ENCODE results near the gene CRIP3. TPM values are rescaled to one million over a fixed set of nuclear protein-coding genes. Genes with fewer than 3 reads are reported as not detected.

Gene CRIP3
- total and polyA plus RNA-seq, 2 of the 8 experiments (the other 6 are each of a cell fraction or from before 2014, with no cell fraction given) = 34.0 to 46.3 TPM

DNA sequence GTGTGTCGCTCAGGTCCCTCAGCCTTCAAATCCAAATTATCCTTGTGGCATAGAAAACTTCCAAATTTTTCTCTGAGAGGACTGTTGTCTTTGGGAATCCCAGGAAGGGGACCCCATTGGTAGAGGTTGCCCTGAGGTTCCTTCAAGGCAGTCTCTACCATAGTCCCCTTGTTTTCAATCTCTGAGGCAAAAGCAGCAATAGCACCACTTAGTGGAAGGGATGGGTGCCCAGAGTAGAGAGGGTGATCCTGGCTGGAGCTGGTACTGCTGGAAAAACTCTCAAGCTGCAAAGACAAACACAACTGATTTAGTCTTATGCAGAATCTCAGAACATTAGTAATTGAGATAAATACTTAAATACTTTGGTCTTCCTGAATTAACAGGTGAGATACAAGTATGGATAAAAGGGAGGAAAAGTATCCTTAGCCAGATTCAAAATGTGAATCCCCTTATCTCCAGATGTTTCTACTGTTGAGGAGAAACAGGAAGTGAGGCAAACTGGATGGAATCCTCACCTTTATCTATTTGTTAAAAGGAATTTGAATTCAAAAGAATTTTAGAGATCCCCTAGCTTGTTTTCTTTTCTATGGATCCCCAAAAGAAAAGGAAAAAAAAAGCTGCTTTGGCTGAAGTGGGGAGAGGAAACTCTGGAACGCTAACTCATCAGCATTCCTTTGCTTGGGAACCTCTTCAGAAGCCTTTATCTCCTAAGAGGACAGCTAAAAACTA, 47.4 kb upstream of the CRIP3 start:
- H4K5ac ChIP-seq (ENCODE audit: insufficient read length, low read depth, low read length) = no peak overlapping the region
- 77% methylated on average over 2 of the region's 2 CpGs; no CpG with 5 or more reads in 1 of the 2 experiments for WGBS, 2 experiments (ENCODE audit: extremely low coverage in 1 of 2, insufficient coverage in 1 of 2, insufficient read length in 1 of 2, insufficient replicate concordance in 2 of 2, low coverage in 1 of 2, low lambda C conversion rate in 2 of 2, missing lambda C conversion rate in 1 of 2)
- no peak overlapping the region for H2BK20ac ChIP-seq (ENCODE audit: low read length)
- H3K14ac ChIP-seq (ENCODE audit: insufficient read length) = no peak overlapping the region
- H4K8ac ChIP-seq (ENCODE audit: extremely low read depth, insufficient read depth, low read length) = no peak overlapping the region
- H3K79me2 ChIP-seq (ENCODE audit: control insufficient read depth in 1 of 2, insufficient read depth in 2 of 2, low read length in 2 of 2) = no peaks in the 10 kb centered on the region
- no peak overlapping the region for H4K91ac ChIP-seq (replicated peaks; ENCODE audit: insufficient read length, low read length)
- no peak overlapping the region for H3K23ac ChIP-seq (ENCODE audit: insufficient read length)
- no peak overlapping the region for H2BK120ac ChIP-seq (replicated peaks; ENCODE audit: low read depth, low read length)
- no peak overlapping the region for H3K18ac ChIP-seq (ENCODE audit: extremely low read depth, low read length)
- FAIRE-seq (peak; percentile 13), DNase-seq (ENCODE audit: low read depth in 1 of 2, low spot score in 2 of 2) (no peak)
- H3K36me3 ChIP-seq (ENCODE audit: control insufficient read depth in 2 of 4, insufficient read depth in 4 of 4, low read length in 3 of 4) = peaks cover 2 to 20% (median 8%) of the 10 kb centered on the region in 4 experiments; a peak in 6 of 8 replicates
- H3K4me2 ChIP-seq (ENCODE audit: insufficient read depth in 1 of 2, low read depth in 2 of 2, low read length in 2 of 2) = 0 out of 4 replicates have a peak overlapping the region, but pooled peaks have one; percentile 8 to 18
- no peaks in the 10 kb centered on the region for H4K20me1 ChIP-seq (replicated peaks in 1 of 2; ENCODE audit: control insufficient read depth in 1 of 2, insufficient read depth in 2 of 2, low read length in 2 of 2)
- H3K4ac ChIP-seq (replicated peaks; ENCODE audit: insufficient read length, low read depth, low read length) = no peak overlapping the region
- TF ChIP-seq CEBPB (IDR thresholded peaks at IDR 0.05; ENCODE audit: low read depth, low read length) (no peak), JUN (IDR thresholded peaks at IDR 0.05; ENCODE audit: low read depth, low read length) (0 out of 2 replicates have a peak, but pooled peaks have one; percentile 10), SP2 (IDR thresholded peaks at IDR 0.05; ENCODE audit: low read length) (no peak), CBX5 (IDR thresholded peaks at IDR 0.05; ENCODE audit: low read depth, low read length) (no peak), RAD21 (IDR thresholded peaks at IDR 0.05 in 1 of 2, conservative IDR thresholded peaks at IDR 0.05 in 1 of 2; ENCODE audit: low read depth in 2 of 2, low read length in 2 of 2) (peak; percentile 67 to 76)
- TF ChIP-seq, protein P1, sequence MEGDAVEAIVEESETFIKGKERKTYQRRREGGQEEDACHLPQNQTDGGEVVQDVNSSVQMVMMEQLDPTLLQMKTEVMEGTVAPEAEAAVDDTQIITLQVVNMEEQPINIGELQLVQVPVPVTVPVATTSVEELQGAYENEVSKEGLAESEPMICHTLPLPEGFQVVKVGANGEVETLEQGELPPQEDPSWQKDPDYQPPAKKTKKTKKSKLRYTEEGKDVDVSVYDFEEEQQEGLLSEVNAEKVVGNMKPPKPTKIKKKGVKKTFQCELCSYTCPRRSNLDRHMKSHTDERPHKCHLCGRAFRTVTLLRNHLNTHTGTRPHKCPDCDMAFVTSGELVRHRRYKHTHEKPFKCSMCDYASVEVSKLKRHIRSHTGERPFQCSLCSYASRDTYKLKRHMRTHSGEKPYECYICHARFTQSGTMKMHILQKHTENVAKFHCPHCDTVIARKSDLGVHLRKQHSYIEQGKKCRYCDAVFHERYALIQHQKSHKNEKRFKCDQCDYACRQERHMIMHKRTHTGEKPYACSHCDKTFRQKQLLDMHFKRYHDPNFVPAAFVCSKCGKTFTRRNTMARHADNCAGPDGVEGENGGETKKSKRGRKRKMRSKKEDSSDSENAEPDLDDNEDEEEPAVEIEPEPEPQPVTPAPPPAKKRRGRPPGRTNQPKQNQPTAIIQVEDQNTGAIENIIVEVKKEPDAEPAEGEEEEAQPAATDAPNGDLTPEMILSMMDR (IDR thresholded peaks at IDR 0.05; ENCODE audit: control extremely low read depth in 1 of 3, insufficient read depth in 1 of 3, low read depth in 1 of 3, low read length in 3 of 3) = peak; percentile 39 to 74 (median 66)
- ChIA-PET POLR2A (ENCODE audit: partially characterized antibody) (interaction anchor here (1.1 to 2.1 kb wide), 3 partner anchors 13 to 58 kb away, joined by 3 to 5 read pairs (median 5); partner anchors contain the start of genes CRIP3, SLC22A7 and ZNF318), CTCF (ENCODE audit: partially characterized antibody) (interaction anchor here (0.6 to 2.6 kb wide), 27 partner anchors 10 to 392 kb away, joined by 3 to 19 read pairs (median 5); partner anchors contain the start of genes CRIP3 and ZNF318)
- H3K27me3 ChIP-seq (replicated peaks in 1 of 4; ENCODE audit: control insufficient read depth in 3 of 4, extremely low read depth in 1 of 4, insufficient read depth in 3 of 4, low read length in 3 of 4) = no peaks in the 10 kb centered on the region
- no peak overlapping the region for H2BK15ac ChIP-seq (ENCODE audit: low read length)
- peak overlapping the region; percentile 65 for H2BK12ac ChIP-seq (ENCODE audit: low read depth, low read length)
- H2AK5ac ChIP-seq (ENCODE audit: low read depth, low read length) = no peak overlapping the region
- H3K9me3 ChIP-seq (ENCODE audit: insufficient read depth in 2 of 2, low read depth in 1 of 2, low read length in 1 of 2) = no peaks in the 10 kb centered on the region
- H3K79me1 ChIP-seq (ENCODE audit: low read depth, low read length) = no peaks in the 10 kb centered on the region
- H3K56ac ChIP-seq (replicated peaks; ENCODE audit: insufficient read length, low read depth, low read length) = no peak overlapping the region
- peaks cover 0 to 2% (median 0%) of the 10 kb centered on the region in 4 experiments; a peak in 2 of 7 replicates for H3K4me1 ChIP-seq (replicated peaks in 1 of 4; ENCODE audit: control insufficient read depth in 3 of 4, insufficient read depth in 4 of 4, low read length in 3 of 4)
- H3K4me3 ChIP-seq (ENCODE audit: extremely low read depth in 1 of 4, insufficient read depth in 2 of 4, low read depth in 3 of 4, low read length in 4 of 4) = no peak overlapping the region; a peak in 1 of 8 replicates
- no peaks in the 10 kb centered on the region; the same call in 1 of the 2 replicates for H3K23me2 ChIP-seq (ENCODE audit: low read depth, low read length)
- no peak overlapping the region; a peak in 1 of 7 replicates for H3K9ac ChIP-seq (replicated peaks in 1 of 4; ENCODE audit: extremely low read depth in 1 of 4, low read depth in 3 of 4, low read length in 3 of 4)
- H2BK5ac ChIP-seq (ENCODE audit: low read depth, low read length) = peak overlapping the region; percentile 88
- H2AFZ ChIP-seq (ENCODE audit: low read length) = no peak overlapping the region
- no peak overlapping the region for H3K27ac ChIP-seq (ENCODE audit: low read depth, low read length)
